Panc1 (cell line): ENCODE data around the gene ISG15. TPM values are rescaled to one million over a fixed set of nuclear protein-coding genes. Genes with fewer than 3 reads are reported as not detected.

Experiments used
- ATAC-seq: fragments of 200-7000 bp; cut with Tn5 transposase; 2 replicates; pipeline ENCODE4 v1.9.1; 2020; ENCODE audit warnings: mild to moderate bottlenecking, moderate library complexity
- BruUV-seq: library from RNA; stranded (reverse); fragments of 400-500 nt; replicated peaks from 2 replicates; lab custom pipeline; 2021; lab: Mats Ljungman, UMichigan
- CTCF ChIA-PET: fragments of 300-600 bp; sonication (Branson Sonifier 250); formaldehyde crosslinking; loops from one replicate; lab custom pipeline; 2022; ENCODE audit warnings: antibody characterized with exemption; lab: Charles Lee
- POLR2A ChIA-PET: fragments of 300-600 bp; sonication (Branson Sonifier 250); formaldehyde crosslinking; loops from one replicate; lab custom pipeline; 2022; ENCODE audit warnings: antibody characterized with exemption; lab: Charles Lee
- DNase-seq: peaks from one replicate; pipeline ENCODE4 v3.0.0-alpha.2; 2010; ENCODE audit warnings: low read depth, low spot score
- H3K27ac ChIP-seq: 2 replicates; pipeline ENCODE4 v1.5.1; 2011; ENCODE audit warnings: mild to moderate bottlenecking, low read length, inconsistent platforms
- H3K27me3 ChIP-seq: fragments of 200-500 bp; sonication (Bioruptor generic); 2 replicates; pipeline ENCODE4 v1.6.0; 2014; ENCODE audit warnings: low read length, inconsistent platforms; ENCODE audit not compliant: control insufficient read depth, insufficient read depth
- H3K36me3 ChIP-seq: fragments of 200-500 bp; sonication (Bioruptor generic); 2 replicates; pipeline ENCODE4 v1.5.1; 2014; ENCODE audit warnings: inconsistent platforms, mild to moderate bottlenecking, low read length, moderate library complexity; ENCODE audit not compliant: control insufficient read depth, insufficient read depth
- H3K4me1 ChIP-seq: 2 replicates; pipeline ENCODE4 v1.5.1; 2011; ENCODE audit warnings: inconsistent platforms, mild to moderate bottlenecking, low read length, moderate library complexity; ENCODE audit not compliant: control insufficient read depth, insufficient read depth
- H3K4me3 ChIP-seq, 2 experiments: 2 replicates each; pipeline ENCODE4 v1.5.1; 2011 to 2012; ENCODE audit warnings: low read depth in 2 of 2, low read length in 2 of 2, mild to moderate bottlenecking in 2 of 2, inconsistent platforms in 1 of 2, moderate library complexity in 1 of 2
- H3K9me3 ChIP-seq: fragments of 200-500 bp; sonication (Bioruptor generic); 2 replicates; pipeline ENCODE4 v1.5.1; 2014; ENCODE audit warnings: low read depth, mild to moderate bottlenecking, inconsistent platforms, low read length, moderate library complexity; ENCODE audit not compliant: control insufficient read depth, insufficient read depth
- CTCF ChIP-seq: fragments of 450-650 bp; IDR thresholded peaks from 2 replicates; pipeline ENCODE4 v1.5.1; 2017; ENCODE audit warnings: mild to moderate bottlenecking
- POLR2AphosphoS5 ChIP-seq: IDR thresholded peaks from 2 replicates; pipeline ENCODE4 v1.6.1; 2012; ENCODE audit warnings: mild to moderate bottlenecking, low read depth, low read length, moderate library complexity
- REST ChIP-seq, 2 experiments: IDR thresholded peaks; 2 replicates each; pipeline ENCODE4 v1.6.1; 2011 to 2012; ENCODE audit warnings: low read depth in 2 of 2, control low read depth in 1 of 2, low read length in 1 of 2, mild to moderate bottlenecking in 1 of 2, moderate library complexity in 1 of 2; ENCODE audit not compliant: insufficient read depth in 1 of 2
- SIN3A ChIP-seq: IDR thresholded peaks from 2 replicates; pipeline ENCODE4 v1.6.1; 2012; ENCODE audit warnings: low read depth, mild to moderate bottlenecking, low read length, moderate library complexity, borderline replicate concordance; ENCODE audit not compliant: insufficient read depth
- TCF7L2 ChIP-seq: IDR thresholded peaks from 2 replicates; pipeline ENCODE4 v1.6.1; 2011; ENCODE audit warnings: mild to moderate bottlenecking, low read depth, low read length, inconsistent platforms
- in situ Hi-C: cut with HindIII; loops from 2 replicates; pipeline ENCODE4 v1.10.0; 2016; ENCODE audit warnings: low sequenced_read_pairs, low pct_unique_long_range_greater_than_20kb
- intact Hi-C: fragments of 100-400 bp; cut with micrococcal nuclease; formaldehyde crosslinking; loops from one replicate; pipeline ENCODE4 v1.10.0; 2022; ENCODE audit not compliant: unreplicated experiment
- total RNA-seq: library from RNA; stranded (reverse); gene quantifications from one replicate; pipeline ENCODE4 v1.2.1, GENCODE V29; 2021; ENCODE audit not compliant: unreplicated experiment

Gene ISG15
- total RNA-seq, 1 experiment from 2014 or later, result 102 TPM

GRCh38 chr1:1053022-1053421, 39.7 kb downstream of the ISG15 start:
- intact Hi-C loops (no loop called here), in situ Hi-C loops (no loop called here)
- Histone ChIP-seq H3K27ac (no peak overlapping the region), H3K4me3 (no peak overlapping the region), H3K36me3 (no peaks in the 10 kb centered on the region; the same call in 1 of the 2 replicates), H3K4me1 (0 out of 2 replicates have a peak, but pooled peaks cover 2% of the 10 kb centered on the region), H3K27me3 (no peaks in the 10 kb centered on the region), H3K9me3 (no peaks in the 10 kb centered on the region)
- ATAC-seq (no peak), DNase-seq (no peak)
- BruUV-seq, result no TSS peak
- ChIA-PET POLR2A (no interaction called here), CTCF (no interaction called here)
- TF ChIP-seq REST (IDR thresholded peaks at IDR 0.05; ENCODE audit: insufficient read depth in 1 of 2, low read depth in 2 of 2, low read length in 1 of 2) (no peak), TCF7L2 (no peak), SIN3A (no peak), CTCF (no peak), POLR2AphosphoS5 (no peak)

- no peaks in the 10 kb centered on the region for H3K9me3 ChIP-seq
- no peak overlapping the region for H3K4me3 ChIP-seq
- peaks cover 6% of the 10 kb centered on the region; the same call in 1 of the 2 replicates for H3K4me1 ChIP-seq
- in situ Hi-C loops, result no loop called here
- no peak for TF ChIP-seq SIN3A
- TF ChIP-seq CTCF, result no peak
- no peak for TF ChIP-seq TCF7L2
- TF ChIP-seq POLR2AphosphoS5, result no peak
- TF ChIP-seq REST (IDR thresholded peaks at IDR 0.05; ENCODE audit: insufficient read depth in 1 of 2, low read depth in 2 of 2, low read length in 1 of 2), result no peak
- ATAC-seq (no peak), DNase-seq (no peak)
- no peaks in the 10 kb centered on the region; the same call in 1 of the 2 replicates for H3K36me3 ChIP-seq
- intact Hi-C loops, result no loop called here
- no TSS peak for BruUV-seq
- CTCF ChIA-PET, result no interaction called here
- no peak overlapping the region for H3K27ac ChIP-seq
- no peaks in the 10 kb centered on the region for H3K27me3 ChIP-seq
- POLR2A ChIA-PET, result no interaction called here
Observed at GRCh38 chr1:1053682-1054081, 40.4 kb downstream of the ISG15 start.
